Hematopoietic multipotent progenitor cell (in vitro differentiated cells): ENCODE measurements around the gene PAPSS2. TPM values are rescaled to one million over a fixed set of nuclear protein-coding genes. Genes with fewer than 3 reads are reported as not detected.
"Not testable (repeated sequence)": the region's sequence is repeated elsewhere in the genome, so short reads cannot be mapped to it uniquely, and the experiment has no call there.

ENCODE experiments used
- DNase-seq, 3 donors: peaks; one replicate each; pipeline ENCODE4 v3.0.0-alpha.2; 2011 to 2015; ENCODE audit warnings: low read depth in 2 of 3, low spot score in 2 of 3
- total RNA-seq: library from RNA; depleted of rRNA; stranded (reverse); fragments of >200 nt; gene quantifications from one replicate; pipeline ENCODE4 v1.2.3, GENCODE V29; 2012

PAPSS2 gene
- total RNA-seq, 1 donor, result 0.54 TPM

GRCh38 chr10:87742992-87743610 is 83.4 kb downstream of the PAPSS2 start:
- DNase-seq, result not testable (repeated sequence)

- DNase-seq, result no peak
Measured at GRCh38 chr10:87744606-87745005, 84.9 kb downstream of the PAPSS2 start.

GRCh38 chr10:87746911-87747310 is 87.2 kb downstream of the PAPSS2 start:
- DNase-seq, result no peak

GRCh38 chr10:87748244-87748643 is 88.6 kb downstream of the PAPSS2 start:
- not testable (repeated sequence) for DNase-seq

GRCh38 chr10:87750001-87750671 is 90.5 kb downstream of the PAPSS2 start:
- DNase-seq, result peak in 1 of 3 donors; percentile 43

GRCh38 chr10:87750817-87751216 is 91.1 kb downstream of the PAPSS2 start:
- DNase-seq, result no peak

GRCh38 chr10:87751274-87751673 is 91.6 kb downstream of the PAPSS2 start:
- DNase-seq, result no peak

GRCh38 chr10:87752566-87752965 is 92.9 kb downstream of the PAPSS2 start:
- no peak for DNase-seq

GRCh38 chr10:87753995-87754866 is 94.6 kb downstream of the PAPSS2 start:
- DNase-seq, result no peak

GRCh38 chr10:87757685-87758084 is 98.0 kb downstream of the PAPSS2 start:
- no peak for DNase-seq

- no peak for DNase-seq
Measured at GRCh38 chr10:87759551-87759950, 99.9 kb downstream of the PAPSS2 start.

GRCh38 chr10:87760195-87760905 is 100.7 kb downstream of the PAPSS2 start:
- DNase-seq, result peak in 2 of 3 donors; percentile 35 to 63

GRCh38 chr10:87761153-87761552 is 101.5 kb downstream of the PAPSS2 start:
- DNase-seq, result no peak

- DNase-seq, result peak in 2 of 3 donors; percentile 32 to 44
Measured at GRCh38 chr10:87761892-87762291, 102.2 kb downstream of the PAPSS2 start.

GRCh38 chr10:87763086-87763861 is 103.6 kb downstream of the PAPSS2 start:
- no peak for DNase-seq

GRCh38 chr10:87764072-87764934 is 104.6 kb downstream of the PAPSS2 start:
- no peak for DNase-seq

- no peak for DNase-seq
Measured at GRCh38 chr10:87765666-87766376, 106.1 kb downstream of the PAPSS2 start.

- no peak for DNase-seq
Measured at GRCh38 chr10:87767253-87767652, 107.6 kb downstream of the PAPSS2 start.
